ENCODE results near the gene SIM1. TPM values are rescaled to one million over a fixed set of nuclear protein-coding genes. Genes with fewer than 3 reads are reported as not detected.
A peak's percentile ranks its signal among the peaks of the same experiment; 100 is the strongest.

The SIM1 gene
- total RNA-seq, 1 donor from 2014 or later, result not detected

DNA sequence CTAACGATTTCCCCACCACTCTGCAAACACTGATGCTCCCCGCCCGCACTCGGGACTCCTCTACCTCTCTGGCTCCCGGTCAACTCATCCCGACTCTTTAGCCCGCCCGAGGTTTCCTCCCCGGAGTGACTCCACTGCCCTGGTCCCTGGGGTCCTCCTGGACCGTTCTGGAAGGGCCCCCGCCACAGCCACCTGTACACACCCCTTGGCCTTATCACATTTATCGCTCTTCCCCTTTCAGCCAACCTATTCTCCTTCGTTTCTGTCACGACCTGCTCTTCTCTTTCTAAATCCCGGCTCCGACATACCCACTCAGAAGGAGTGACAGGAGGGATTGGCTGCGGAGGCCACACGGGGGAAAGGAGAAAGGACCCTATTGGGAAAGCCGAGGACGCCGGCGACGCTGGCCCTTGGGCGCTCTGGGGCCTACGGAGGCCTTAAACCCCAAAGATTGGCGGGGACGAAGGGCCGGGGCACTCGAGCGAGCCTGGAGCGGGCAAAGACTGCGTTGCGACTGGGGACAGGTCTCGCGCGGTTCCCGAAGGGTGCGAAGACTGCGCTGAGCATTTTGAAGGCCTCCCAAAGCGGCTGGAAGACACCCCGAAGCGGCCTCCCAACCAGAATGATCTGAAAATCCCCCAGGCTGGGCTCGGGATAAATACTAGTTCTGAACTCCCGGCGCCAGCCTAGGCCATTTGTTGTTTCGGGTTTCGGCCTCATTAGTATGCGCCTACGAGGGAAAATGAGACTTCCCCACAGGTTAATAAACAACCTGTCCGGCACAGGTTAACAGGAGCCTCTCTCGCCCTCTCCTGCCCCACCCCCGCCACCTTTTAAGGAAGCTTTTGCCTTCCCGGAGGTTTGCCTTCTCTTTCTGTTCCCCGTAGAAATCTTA lies 9.2 kb downstream of the SIM1 start:
- Mint-ChIP-seq H3K27ac (no peak overlapping the region), H3K27me3 (ENCODE audit: low read depth) (peaks cover 2% of the 10 kb centered on the region), H3K4me3 (no peak overlapping the region), H3K36me3 (no peaks in the 10 kb centered on the region), H3K9me3 (no peaks in the 10 kb centered on the region), H3K4me1 (peaks cover 6% of the 10 kb centered on the region)
- TF ChIP-seq, protein P1, sequence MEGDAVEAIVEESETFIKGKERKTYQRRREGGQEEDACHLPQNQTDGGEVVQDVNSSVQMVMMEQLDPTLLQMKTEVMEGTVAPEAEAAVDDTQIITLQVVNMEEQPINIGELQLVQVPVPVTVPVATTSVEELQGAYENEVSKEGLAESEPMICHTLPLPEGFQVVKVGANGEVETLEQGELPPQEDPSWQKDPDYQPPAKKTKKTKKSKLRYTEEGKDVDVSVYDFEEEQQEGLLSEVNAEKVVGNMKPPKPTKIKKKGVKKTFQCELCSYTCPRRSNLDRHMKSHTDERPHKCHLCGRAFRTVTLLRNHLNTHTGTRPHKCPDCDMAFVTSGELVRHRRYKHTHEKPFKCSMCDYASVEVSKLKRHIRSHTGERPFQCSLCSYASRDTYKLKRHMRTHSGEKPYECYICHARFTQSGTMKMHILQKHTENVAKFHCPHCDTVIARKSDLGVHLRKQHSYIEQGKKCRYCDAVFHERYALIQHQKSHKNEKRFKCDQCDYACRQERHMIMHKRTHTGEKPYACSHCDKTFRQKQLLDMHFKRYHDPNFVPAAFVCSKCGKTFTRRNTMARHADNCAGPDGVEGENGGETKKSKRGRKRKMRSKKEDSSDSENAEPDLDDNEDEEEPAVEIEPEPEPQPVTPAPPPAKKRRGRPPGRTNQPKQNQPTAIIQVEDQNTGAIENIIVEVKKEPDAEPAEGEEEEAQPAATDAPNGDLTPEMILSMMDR (IDR thresholded peaks at IDR 0.05; ENCODE audit: unreplicated experiment), result no peak
- DNase-seq (ENCODE audit: low spot score in 2 of 2, unreplicated experiment in 2 of 2), result peak in 1 of 2 experiments; percentile 52

DNA sequence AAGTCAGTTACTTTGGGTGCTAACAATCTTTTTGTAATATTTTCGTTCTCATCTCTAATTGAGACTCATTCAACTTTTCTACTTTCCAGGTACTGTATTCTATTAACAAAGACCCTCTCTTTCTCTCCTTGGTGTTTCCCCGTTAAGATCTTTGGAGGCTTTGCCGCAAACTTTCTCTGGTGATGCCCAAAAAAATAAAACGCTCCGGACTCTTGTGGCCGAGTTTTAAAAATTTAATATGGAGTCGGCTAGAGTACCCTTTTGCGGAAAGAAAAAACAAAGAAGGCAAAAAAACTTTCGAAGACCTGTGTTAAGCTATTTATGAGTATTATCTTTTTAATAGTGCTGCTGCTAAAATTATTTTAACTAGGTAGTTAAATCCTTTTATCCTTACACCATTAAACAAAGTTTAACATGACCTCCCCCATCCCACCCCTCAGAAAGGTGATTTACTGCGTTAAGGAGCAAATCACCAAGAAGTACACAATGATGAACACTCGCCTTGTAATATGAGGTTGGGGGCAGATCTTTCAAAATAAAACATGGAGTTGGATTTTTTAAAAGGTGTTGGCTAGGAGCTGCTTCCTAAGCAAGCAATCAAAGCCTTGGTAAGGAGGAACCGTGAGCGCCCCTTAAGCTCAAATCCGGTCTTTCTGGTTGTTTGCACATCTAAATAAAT lies 10.0 kb downstream of the SIM1 start:
- Mint-ChIP-seq H3K27me3 (ENCODE audit: low read depth) (no peaks in the 10 kb centered on the region), H3K4me1 (peaks cover 6% of the 10 kb centered on the region), H3K4me3 (no peak overlapping the region), H3K27ac (no peak overlapping the region), H3K9me3 (no peaks in the 10 kb centered on the region), H3K36me3 (no peaks in the 10 kb centered on the region)
- TF ChIP-seq, protein P1 (IDR thresholded peaks at IDR 0.05; ENCODE audit: unreplicated experiment), result no peak
- DNase-seq (ENCODE audit: low spot score in 2 of 2, unreplicated experiment in 2 of 2), result no peak

DNA sequence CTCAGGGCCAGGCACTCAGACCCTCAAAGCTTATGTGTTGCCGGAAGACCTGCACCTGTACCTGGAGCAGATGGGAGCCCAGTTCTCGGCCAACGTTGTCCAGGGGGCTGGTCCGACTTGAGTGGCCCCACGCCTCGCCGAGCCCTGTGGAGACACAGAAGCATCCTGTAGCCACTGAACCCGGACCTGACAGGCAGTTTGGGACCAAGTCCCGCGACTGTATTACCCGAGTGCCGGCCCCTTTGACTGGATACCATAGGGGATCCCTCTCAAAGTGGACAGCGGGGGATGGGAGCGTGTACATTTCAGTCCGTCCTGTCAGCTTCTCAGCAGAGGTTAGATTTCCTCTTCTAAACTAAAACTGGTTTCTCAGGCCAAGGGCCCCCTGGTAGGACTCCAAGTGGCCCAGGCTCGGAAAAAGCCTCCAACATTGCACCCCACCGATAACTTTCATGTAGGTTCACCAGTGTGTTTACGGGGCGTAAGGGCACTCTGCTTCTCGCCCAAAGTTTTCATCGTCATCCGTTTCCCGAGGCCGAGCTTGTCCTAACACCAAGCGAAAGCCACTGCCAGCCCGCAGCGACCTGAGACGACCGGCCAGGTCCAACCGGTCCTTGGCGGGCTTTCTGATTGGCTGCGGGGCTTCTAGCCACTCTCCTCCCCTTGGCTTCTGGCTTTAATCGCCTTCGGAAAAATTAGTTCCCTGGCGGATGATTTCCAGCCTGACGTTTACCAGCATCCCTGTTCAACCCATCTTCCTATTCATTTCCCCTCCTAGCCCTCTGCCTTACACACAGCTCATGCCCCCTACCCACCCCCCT lies 10.8 kb downstream of the SIM1 start:
- peak overlapping the region; percentile 9 for H3K4me3 Mint-ChIP-seq
- H3K27ac Mint-ChIP-seq, result no peak overlapping the region
- peaks cover 6% of the 10 kb centered on the region for H3K4me1 Mint-ChIP-seq
- H3K27me3 Mint-ChIP-seq (ENCODE audit: low read depth), result no peaks in the 10 kb centered on the region
- no peaks in the 10 kb centered on the region for H3K9me3 Mint-ChIP-seq
- DNase-seq (ENCODE audit: low spot score in 2 of 2, unreplicated experiment in 2 of 2), result peak in 1 of 2 experiments; percentile 42
- TF ChIP-seq, protein P1 (IDR thresholded peaks at IDR 0.05; ENCODE audit: unreplicated experiment), result no peak
- H3K36me3 Mint-ChIP-seq, result no peaks in the 10 kb centered on the region

DNA sequence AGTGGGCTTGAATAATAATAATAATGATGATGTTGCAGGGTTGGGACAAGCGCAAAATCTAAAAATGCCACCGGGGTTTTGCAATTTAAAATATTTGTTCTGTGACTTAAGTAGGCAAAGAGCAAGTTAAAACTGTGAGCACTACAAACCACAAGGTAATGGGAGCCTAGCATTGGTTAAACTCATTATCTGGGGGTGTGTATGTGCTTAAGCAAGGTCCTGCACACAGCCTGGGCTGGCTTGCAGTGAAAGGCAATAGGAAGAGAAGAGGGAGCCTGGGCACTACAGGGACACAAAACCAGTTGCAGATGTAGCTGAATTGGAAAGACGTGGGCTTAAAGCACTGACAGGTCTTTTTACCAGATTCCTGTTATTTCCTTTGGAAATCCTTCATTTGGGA lies 11.7 kb downstream of the SIM1 start:
- Mint-ChIP-seq H3K27me3 (ENCODE audit: low read depth) (no peaks in the 10 kb centered on the region), H3K4me3 (no peak overlapping the region), H3K9me3 (no peaks in the 10 kb centered on the region), H3K36me3 (no peaks in the 10 kb centered on the region), H3K4me1 (peaks cover 6% of the 10 kb centered on the region), H3K27ac (no peak overlapping the region)
- TF ChIP-seq, protein P1 (IDR thresholded peaks at IDR 0.05; ENCODE audit: unreplicated experiment), result no peak
- DNase-seq (ENCODE audit: low spot score in 2 of 2, unreplicated experiment in 2 of 2), result no peak

DNA sequence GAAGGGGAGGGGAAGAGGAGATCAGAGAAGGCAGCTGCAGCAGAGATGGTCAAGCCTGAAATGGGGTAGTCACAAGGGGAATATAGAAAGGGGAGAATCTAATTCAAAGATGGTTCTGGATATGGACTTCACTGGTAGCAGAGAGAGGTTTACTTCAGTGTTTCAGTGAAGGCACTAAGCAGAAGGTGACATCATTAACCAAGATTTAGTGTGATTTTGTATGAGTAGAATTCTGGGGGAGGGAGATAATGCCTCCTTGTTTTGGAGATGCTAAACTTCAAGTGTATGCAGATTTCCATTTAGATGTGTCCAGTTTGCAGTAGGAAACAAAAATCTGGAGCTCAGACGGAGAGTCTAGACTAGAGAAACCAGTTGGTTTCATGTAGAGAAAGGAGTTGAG lies 13.1 kb downstream of the SIM1 start:
- no peaks in the 10 kb centered on the region for H3K9me3 Mint-ChIP-seq
- H3K27ac Mint-ChIP-seq, result no peak overlapping the region
- no peak overlapping the region for H3K4me3 Mint-ChIP-seq
- H3K27me3 Mint-ChIP-seq (ENCODE audit: low read depth), result no peaks in the 10 kb centered on the region
- TF ChIP-seq, protein P1 (IDR thresholded peaks at IDR 0.05; ENCODE audit: unreplicated experiment), result no peak
- H3K4me1 Mint-ChIP-seq, result peaks cover 6% of the 10 kb centered on the region
- no peaks in the 10 kb centered on the region for H3K36me3 Mint-ChIP-seq
- no peak for DNase-seq (ENCODE audit: low spot score in 2 of 2, unreplicated experiment in 2 of 2)
